Thyroid gland (tissue), 4 donors: ENCODE data around the gene LOXHD1.

ENCODE experiments used
- CTCF ChIP-seq, 6 experiments: fragments of 200-600 bp in 3 of 6; fragments of 450-650 bp in 3 of 6; sonication (generic) in 3 of 6; IDR thresholded peaks; one replicate each; pipeline ENCODE4 v1.5.1; 2016 to 2019; ENCODE audit warnings: antibody characterized with exemption in 6 of 6, mild to moderate bottlenecking in 2 of 6, inconsistent platforms in 1 of 6, moderate library complexity in 1 of 6
- POLR2A ChIP-seq, 2 donors: fragments of 450-650 bp; IDR thresholded peaks; one replicate each; pipeline ENCODE4 v1.6.1; 2017; ENCODE audit warnings: antibody characterized with exemption in 2 of 2, mild to moderate bottlenecking in 2 of 2, moderate library complexity in 1 of 2

GRCh38 chr18:46575851-46576250 lies 81.2 kb downstream of the LOXHD1 start:
- no peak for TF ChIP-seq POLR2A (IDR thresholded peaks at IDR 0.05)
- TF ChIP-seq CTCF (IDR thresholded peaks at IDR 0.05) = no peak
